ENCODE data around the gene SEMA4G.

- TF ChIP-seq POLR2AphosphoS5 (IDR thresholded peaks at IDR 0.05; ENCODE audit: low read depth) (no peak), CTCF (conservative IDR thresholded peaks at IDR 0.05; ENCODE audit: low read depth in 2 of 2) (no peak), REST (IDR thresholded peaks at IDR 0.05; ENCODE audit: unreplicated experiment) (no peak), EZH2phosphoT487 (IDR thresholded peaks at IDR 0.05; ENCODE audit: unreplicated experiment) (no peak)
Measured at GRCh38 chr10:100980311-100980710, 11.0 kb downstream of the SEMA4G start.
